Femur (tissue), 1 donor: ENCODE results near the gene LENEP.

Source experiments
- DNase-seq: peaks from one replicate; pipeline ENCODE4 v3.0.0-alpha.2; 2017

LENEP gene

DNA sequence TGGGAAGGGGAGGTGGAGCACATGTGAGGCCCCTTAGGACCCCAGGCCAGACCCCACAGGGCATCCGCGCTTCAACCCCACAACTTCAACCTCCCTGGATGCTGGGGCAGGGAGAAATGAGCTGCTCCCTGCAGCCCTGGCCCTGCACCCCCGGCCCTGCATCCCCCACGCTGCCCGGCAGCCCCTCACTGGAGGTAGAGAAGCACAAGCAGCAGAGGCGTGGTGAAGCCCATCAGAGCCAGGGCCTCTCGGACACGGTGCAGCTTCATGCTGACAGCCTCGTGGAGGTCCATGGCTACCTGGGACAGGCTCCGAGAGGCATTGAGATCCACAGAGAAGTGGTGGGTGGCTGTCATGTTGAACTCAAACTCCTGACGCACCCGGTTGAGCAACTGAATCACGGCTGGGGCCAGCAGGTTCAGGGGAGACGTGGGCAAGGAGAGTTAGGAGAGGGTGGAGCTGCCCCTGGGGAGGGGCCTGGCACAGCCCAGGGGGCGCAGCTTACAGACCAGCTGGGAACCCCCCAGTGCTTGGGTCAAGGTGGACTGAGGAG, 36.9 kb downstream of the LENEP start:
- DNase-seq = no peak

- no peak for DNase-seq
These were observed 37.5 kb downstream of the LENEP start for GRCh38 chr1:155030899-155031298.

DNA sequence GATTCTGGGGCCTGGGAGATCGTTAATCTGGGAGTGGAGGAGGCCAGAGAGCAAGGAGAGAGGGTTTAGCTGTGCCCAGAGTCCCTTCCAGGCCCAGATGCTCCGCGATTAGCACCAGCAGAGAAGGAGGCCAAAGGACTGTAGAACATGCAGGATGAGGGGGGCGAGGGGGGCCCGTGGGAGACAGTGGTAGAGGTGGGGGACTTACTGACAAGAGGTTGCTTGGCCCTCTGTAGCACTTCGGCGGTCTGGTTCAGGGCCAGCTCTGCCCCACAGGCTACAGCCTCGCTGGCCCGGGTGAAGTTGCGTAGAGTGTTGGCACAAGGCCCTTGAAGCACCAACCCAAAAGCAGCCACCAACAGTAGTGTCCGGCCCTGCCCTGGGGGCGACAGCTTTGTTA, 39.5 kb downstream of the LENEP start:
- DNase-seq = no peak

- no peak for DNase-seq
These were observed 40.1 kb downstream of the LENEP start, which contains the start of the genes DCST1 and DCST2 for GRCh38 chr1:155033524-155033923. TSS of gene DCST1 (plus strand) at chr1:155033824. CDS start at chr1:155034037, 213 bp downstream. TSS of gene DCST2 (minus strand) at chr1:155033781. CDS start at chr1:155033701, 80 bp downstream.

DNA sequence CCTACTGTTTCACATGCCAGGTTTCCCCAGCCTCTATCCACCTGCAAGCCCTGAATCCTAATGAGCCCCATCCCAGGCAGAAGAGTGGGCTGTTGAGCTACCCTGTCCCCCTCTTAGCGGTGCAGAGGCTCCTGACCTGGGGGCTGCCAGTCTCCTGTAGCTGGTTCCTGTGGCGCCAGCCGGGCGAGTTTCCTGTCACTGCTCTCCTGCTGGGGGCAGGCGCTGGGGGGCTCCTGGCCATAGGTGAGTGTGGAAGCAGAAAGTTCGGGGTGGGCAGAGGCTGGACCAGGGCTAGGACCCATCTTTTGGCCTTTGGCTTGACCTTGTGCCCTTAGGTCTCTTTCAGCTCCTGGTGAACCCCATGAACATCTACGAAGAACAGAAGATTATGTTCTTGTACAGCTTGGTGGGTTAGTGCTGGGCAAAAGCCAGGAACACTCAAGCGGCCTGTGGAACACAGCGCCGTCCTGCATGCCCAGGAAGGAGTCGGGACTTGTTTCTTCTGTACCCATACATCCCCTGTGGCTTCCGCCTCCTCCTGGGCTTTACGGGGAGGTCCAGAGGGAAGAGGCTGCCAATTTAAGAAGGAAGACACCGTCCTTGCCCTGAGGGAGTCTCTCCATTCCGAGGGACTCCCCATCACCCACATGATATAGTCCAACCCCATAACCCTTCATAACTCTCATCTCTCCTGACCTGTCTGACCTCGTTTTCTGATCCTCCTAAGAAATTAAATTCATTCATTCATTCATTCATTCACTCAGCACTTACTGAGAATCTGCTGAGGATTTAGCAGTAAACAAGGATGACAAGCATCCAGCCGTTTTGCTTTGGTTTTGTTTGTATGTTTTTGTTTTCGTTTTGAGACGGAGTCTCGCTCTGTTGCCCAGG, 41.2 kb downstream of the LENEP start:
- DNase-seq = no peak

- no peak for DNase-seq
These were observed 42.5 kb downstream of the LENEP start for GRCh38 chr1:155035936-155036335.

- DNase-seq = no peak
These were observed 43.7 kb downstream of the LENEP start for GRCh38 chr1:155037043-155037442.

- no peak for DNase-seq
These were observed 44.6 kb downstream of the LENEP start for GRCh38 chr1:155037851-155038441.

- no peak for DNase-seq
These were observed 45.4 kb downstream of the LENEP start for GRCh38 chr1:155038602-155039307.

DNA sequence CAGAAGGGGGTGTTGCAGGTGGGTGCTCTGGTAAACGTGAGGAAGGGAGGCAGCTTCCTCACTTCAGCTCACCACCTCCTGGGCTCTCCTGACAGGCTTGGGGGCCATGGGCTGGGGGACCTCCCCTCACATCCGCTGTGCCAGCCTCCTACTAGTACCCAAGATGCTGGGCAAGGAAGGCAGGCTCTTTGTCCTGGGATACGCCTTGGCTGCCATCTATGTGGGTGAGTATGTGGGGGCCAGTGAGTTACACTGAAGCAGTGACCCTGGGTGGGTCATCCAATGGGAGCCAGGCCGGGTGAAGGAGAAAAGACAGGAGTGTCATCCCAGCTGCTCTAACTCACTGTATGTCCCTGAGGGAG, 45.9 kb downstream of the LENEP start:
- no peak for DNase-seq

- no peak for DNase-seq
These were observed 47.1 kb downstream of the LENEP start for GRCh38 chr1:155040358-155041093.

GRCh38 chr1:155042789-155043188, 49.4 kb downstream of the LENEP start:
- no peak for DNase-seq

DNA sequence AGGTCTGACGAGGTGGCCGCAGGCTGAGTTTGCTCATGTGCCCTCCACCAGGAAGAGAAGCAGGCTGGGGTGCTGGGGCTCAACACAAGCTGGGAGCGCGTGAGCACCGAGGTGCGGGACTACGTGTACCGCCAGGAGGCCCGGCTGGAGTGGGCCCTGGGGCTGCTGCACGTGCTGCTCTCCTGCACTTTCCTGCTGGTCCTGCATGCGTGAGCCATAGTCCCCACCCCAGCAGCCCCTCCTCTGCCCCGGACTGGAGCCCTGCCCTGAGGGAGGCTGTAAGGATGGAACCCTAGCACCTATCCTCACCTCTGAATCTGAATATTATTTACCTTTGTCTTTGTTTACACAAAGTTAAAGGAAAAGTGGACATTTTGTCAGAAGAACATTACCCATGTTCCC, 49.9 kb downstream of the LENEP start:
- no peak for DNase-seq

DNA sequence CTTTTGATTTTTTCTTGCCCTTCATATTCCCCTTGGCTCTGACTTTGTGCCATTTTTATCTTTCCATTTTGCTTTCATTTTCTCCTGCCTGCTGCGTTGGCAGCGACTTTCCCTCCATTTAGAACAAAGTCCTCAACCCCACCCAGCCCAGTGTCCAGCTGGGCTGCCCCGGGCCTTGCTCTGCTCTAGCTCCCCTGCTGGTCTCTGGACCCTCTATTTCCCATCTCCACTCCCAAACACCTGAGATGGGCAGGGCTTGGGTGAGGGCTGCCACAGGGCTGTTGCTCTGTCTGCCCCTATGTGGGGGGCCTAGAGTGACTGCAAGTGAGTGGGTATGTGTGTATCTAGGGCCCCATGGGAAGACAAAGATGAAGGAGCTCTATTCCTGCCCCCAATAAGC, 50.4 kb downstream of the LENEP start:
- DNase-seq = no peak
